ENCODE measurements around the gene ASPDH.
"Not testable (repeated sequence)": the region's sequence is repeated elsewhere in the genome, so short reads cannot be mapped to it uniquely, and the experiment has no call there.

ASPDH gene

DNA sequence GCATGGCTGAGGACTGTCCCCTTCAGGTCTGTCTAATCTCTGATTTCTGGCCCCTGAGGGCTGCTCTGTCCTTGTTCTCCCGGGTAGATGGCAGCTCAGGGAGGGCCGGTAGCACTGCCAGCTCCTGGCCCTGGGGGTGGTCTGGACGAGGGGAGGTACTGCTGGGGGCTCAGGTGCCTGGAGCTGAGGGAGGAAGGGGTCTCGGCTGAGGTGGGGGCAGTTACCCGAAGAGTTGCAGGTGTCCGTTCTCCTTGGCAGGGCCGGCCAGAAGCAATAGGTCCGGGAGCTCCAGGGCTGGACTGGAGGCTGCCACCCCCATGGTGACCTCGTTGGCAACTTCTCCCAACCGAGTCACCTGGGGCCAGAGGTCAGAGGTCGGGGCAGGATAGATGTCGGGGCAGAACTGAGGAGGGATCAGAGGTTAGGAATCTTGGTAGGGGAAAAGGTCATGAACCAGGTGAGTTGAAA lies 38.6 kb downstream of the ASPDH start:
- Histone ChIP-seq H3K9ac (no peak overlapping the region), H2AFZ (ENCODE audit: low read depth) (no peak overlapping the region), H3K27ac (no peak overlapping the region), H3K79me2 (ENCODE audit: insufficient read depth, low read depth) (peaks cover 17% of the 10 kb centered on the region; the same call in 1 of the 2 replicates), H3K4me2 (no peak overlapping the region), H4K20me1 (ENCODE audit: insufficient read depth) (no peaks in the 10 kb centered on the region), H3K27me3 (ENCODE audit: insufficient read depth, low read depth) (peaks cover 10% of the 10 kb centered on the region), H3K4me1 (ENCODE audit: low read depth, poor library complexity, severe bottlenecking) (peaks cover 5% of the 10 kb centered on the region), H3K4me3 (IDR thresholded peaks at IDR 0.05; ENCODE audit: insufficient read depth, low read depth, low read length) (no peak overlapping the region), H3K36me3 (ENCODE audit: insufficient read depth) (no peaks in the 10 kb centered on the region)
- TF ChIP-seq CTCF (conservative IDR thresholded peaks at IDR 0.05; ENCODE audit: low read depth, low read length): no peak

DNA sequence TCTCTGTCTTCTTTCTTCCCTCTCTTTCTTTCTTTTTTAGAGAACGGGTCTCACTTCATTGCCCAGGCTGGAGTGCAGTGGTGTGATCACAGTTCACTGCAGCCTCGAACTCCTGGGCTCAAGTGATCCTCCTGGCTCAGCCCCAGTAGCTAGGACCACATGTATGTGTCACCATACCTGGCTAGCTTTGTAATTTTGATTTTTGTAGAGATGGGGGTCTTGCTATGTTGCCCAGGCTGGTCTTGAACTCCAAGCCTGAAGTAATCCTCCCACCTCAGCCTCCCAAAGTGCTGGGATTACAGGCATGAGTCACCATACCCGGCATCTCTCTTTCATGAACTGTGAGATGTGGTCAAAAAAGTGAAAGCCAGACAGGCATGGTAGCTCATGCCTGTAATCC lies 40.4 kb downstream of the ASPDH start:
- not testable (repeated sequence) for H3K4me2 ChIP-seq; H2AFZ ChIP-seq (ENCODE audit: low read depth); H4K20me1 ChIP-seq (ENCODE audit: insufficient read depth); H3K36me3 ChIP-seq (ENCODE audit: insufficient read depth); H3K27ac ChIP-seq; H3K4me1 ChIP-seq (ENCODE audit: low read depth, poor library complexity, severe bottlenecking); H3K9ac ChIP-seq; H3K4me3 ChIP-seq (IDR thresholded peaks at IDR 0.05; ENCODE audit: insufficient read depth, low read depth, low read length)
- Histone ChIP-seq H3K27me3 (ENCODE audit: insufficient read depth, low read depth) (peaks cover 24% of the 10 kb centered on the region), H3K79me2 (ENCODE audit: insufficient read depth, low read depth) (peaks cover 14% of the 10 kb centered on the region; the same call in 1 of the 2 replicates)

DNA sequence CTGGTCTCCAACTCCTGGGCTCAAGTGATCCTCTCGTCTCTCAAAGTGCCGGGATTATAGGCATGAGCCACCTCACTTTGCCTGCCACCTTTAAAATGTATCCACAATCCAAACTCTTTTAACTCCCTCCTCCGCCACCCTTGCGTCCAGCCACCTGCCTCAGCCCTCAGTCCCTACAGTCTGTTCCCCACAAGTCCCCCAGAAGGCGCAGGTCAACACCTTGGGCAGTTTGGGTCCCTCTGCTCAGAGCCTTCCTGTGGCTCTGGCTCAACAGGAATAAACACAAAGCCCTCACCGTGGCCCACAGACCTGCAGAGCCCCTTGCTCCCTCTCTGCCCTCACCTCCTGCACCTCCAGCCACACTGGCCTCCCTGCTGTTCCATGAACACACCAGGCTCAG lies 44.9 kb downstream of the ASPDH start:
- Histone ChIP-seq H3K27me3 (ENCODE audit: insufficient read depth, low read depth) (peaks cover 57% of the 10 kb centered on the region), H3K27ac (no peak overlapping the region), H3K4me2 (no peak overlapping the region), H3K4me1 (ENCODE audit: low read depth, poor library complexity, severe bottlenecking) (no peaks in the 10 kb centered on the region), H3K4me3 (IDR thresholded peaks at IDR 0.05; ENCODE audit: insufficient read depth, low read depth, low read length) (no peak overlapping the region), H4K20me1 (ENCODE audit: insufficient read depth) (no peaks in the 10 kb centered on the region), H2AFZ (ENCODE audit: low read depth) (no peak overlapping the region), H3K9ac (no peak overlapping the region), H3K36me3 (ENCODE audit: insufficient read depth) (no peaks in the 10 kb centered on the region), H3K79me2 (ENCODE audit: insufficient read depth, low read depth) (no peaks in the 10 kb centered on the region)
- TF ChIP-seq CTCF (conservative IDR thresholded peaks at IDR 0.05; ENCODE audit: low read depth, low read length): no peak

- Histone ChIP-seq H3K79me2 (ENCODE audit: insufficient read depth, low read depth) (no peaks in the 10 kb centered on the region), H3K27ac (no peak overlapping the region), H3K36me3 (ENCODE audit: insufficient read depth) (no peaks in the 10 kb centered on the region), H2AFZ (ENCODE audit: low read depth) (no peak overlapping the region), H3K4me1 (ENCODE audit: low read depth, poor library complexity, severe bottlenecking) (no peaks in the 10 kb centered on the region), H3K9ac (no peak overlapping the region), H3K4me3 (IDR thresholded peaks at IDR 0.05; ENCODE audit: insufficient read depth, low read depth, low read length) (no peak overlapping the region), H3K4me2 (no peak overlapping the region), H4K20me1 (ENCODE audit: insufficient read depth) (no peaks in the 10 kb centered on the region), H3K27me3 (ENCODE audit: insufficient read depth, low read depth) (peaks cover 59% of the 10 kb centered on the region)
- TF ChIP-seq CTCF (conservative IDR thresholded peaks at IDR 0.05; ENCODE audit: low read depth, low read length): no peak
These were observed 46.1 kb downstream of the ASPDH start for GRCh38 chr19:50467566-50467965.

- no peak overlapping the region for H2AFZ ChIP-seq (ENCODE audit: low read depth)
- peaks cover 59% of the 10 kb centered on the region for H3K27me3 ChIP-seq (ENCODE audit: insufficient read depth, low read depth)
- H4K20me1 ChIP-seq (ENCODE audit: insufficient read depth): no peaks in the 10 kb centered on the region
- no peak overlapping the region for H3K4me2 ChIP-seq
- TF ChIP-seq CTCF (conservative IDR thresholded peaks at IDR 0.05; ENCODE audit: low read depth, low read length): no peak
- H3K36me3 ChIP-seq (ENCODE audit: insufficient read depth): no peaks in the 10 kb centered on the region
- H3K4me3 ChIP-seq (IDR thresholded peaks at IDR 0.05; ENCODE audit: insufficient read depth, low read depth, low read length): no peak overlapping the region
- no peaks in the 10 kb centered on the region for H3K79me2 ChIP-seq (ENCODE audit: insufficient read depth, low read depth)
- no peak overlapping the region for H3K9ac ChIP-seq
- H3K4me1 ChIP-seq (ENCODE audit: low read depth, poor library complexity, severe bottlenecking): no peaks in the 10 kb centered on the region
- H3K27ac ChIP-seq: no peak overlapping the region
These were observed 47.0 kb downstream of the ASPDH start for GRCh38 chr19:50466706-50467039.
